SW 1271 (cell line): ENCODE data around the gene OTOGL.

Experiments used
- DNase-seq, 2 experiments: peaks; one replicate each; lab custom pipeline; 2025; lab: John Stamatoyannopoulos, UW

OTOGL gene

GRCh38 chr12:80377140-80377794 is 277.9 kb downstream of the OTOGL start:
- no peak for DNase-seq

GRCh38 chr12:80381121-80381520 is 281.8 kb downstream of the OTOGL start:
- no peak for DNase-seq

GRCh38 chr12:80382254-80382653 is 282.9 kb downstream of the OTOGL start:
- no peak for DNase-seq

GRCh38 chr12:80400571-80400991 is 301.2 kb downstream of the OTOGL start:
- no peak for DNase-seq

GRCh38 chr12:80401191-80401590 is 301.9 kb downstream of the OTOGL start:
- no peak for DNase-seq

- DNase-seq, result no peak
Observed at GRCh38 chr12:80404629-80405028, 305.3 kb downstream of the OTOGL start.

GRCh38 chr12:80406253-80406652 is 306.9 kb downstream of the OTOGL start:
- DNase-seq, result no peak

GRCh38 chr12:80411787-80412186 is 312.4 kb downstream of the OTOGL start:
- no peak for DNase-seq

GRCh38 chr12:80412343-80412953 is 313.1 kb downstream of the OTOGL start:
- DNase-seq, result peak in 1 of 2 experiments; percentile 61

- DNase-seq, result no peak
Observed at GRCh38 chr12:80413462-80413861, 314.1 kb downstream of the OTOGL start.

GRCh38 chr12:80415466-80415865 is 316.1 kb downstream of the OTOGL start:
- DNase-seq, result no peak

- no peak for DNase-seq
Observed at GRCh38 chr12:80419644-80420043, 320.3 kb downstream of the OTOGL start.

- DNase-seq, result no peak
Observed at GRCh38 chr12:80420075-80420474, 320.7 kb downstream of the OTOGL start.

GRCh38 chr12:80422550-80422949 is 323.2 kb downstream of the OTOGL start:
- no peak for DNase-seq
